ENCODE measurements around the gene CUL1.

CUL1 gene

DNA sequence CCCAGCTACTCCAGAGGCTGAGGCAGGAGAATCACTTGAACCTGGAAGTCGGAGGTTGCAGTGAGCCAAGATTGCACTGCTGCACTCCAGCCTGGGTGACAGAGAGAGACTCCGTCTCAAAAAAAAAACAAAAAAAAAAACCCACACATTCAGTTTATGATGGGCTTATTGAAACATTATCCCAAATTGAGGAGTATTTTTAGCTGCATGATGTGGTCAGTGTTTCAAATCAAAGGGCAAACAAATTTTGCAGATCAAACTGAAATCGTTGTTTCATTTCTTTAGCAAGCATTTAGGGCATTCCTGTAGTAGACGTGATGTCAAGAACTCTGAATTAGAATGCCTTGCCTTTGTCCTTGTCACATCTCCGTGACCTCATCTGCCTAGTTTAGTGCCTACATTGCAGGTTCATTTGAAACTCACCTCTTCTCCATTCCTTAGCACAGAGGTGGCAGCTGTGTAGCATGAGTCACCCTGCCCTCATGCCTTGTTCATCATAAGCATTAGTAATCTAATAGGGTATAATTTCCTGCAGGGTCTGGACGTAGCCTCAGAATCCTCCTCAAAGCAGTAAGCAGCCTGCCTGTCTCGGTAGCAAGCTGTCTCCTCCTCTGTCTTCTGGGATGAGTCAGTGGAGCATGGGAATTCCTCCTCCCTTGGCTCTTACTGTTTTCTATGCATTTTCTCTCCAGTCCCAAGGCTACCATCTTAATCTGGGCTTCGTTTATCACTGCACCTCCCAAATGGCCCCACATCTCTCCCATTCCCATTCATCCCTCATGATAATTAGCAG lies 73.8 kb downstream of the CUL1 start:
- DNase-seq, result no peak

DNA sequence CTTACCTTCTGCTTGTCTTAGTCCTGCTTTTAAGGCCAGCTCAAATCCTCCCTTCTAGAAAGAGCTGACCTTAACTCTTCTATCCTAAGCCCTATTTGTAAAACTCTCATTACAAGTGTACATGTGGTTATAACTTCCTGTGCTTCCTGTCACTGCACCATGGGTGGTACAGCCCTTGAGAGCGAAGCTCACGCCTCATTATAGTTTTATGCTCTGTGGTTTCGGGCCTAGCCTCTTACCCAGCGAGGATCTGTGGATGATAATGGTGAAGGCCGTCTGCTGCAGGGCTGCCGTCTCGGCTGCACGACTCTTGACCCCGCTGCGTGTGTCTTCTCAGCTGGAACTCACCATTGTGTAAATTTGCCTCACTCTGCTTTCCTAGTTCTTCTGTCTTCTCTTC lies 74.6 kb downstream of the CUL1 start:
- no peak for DNase-seq

DNA sequence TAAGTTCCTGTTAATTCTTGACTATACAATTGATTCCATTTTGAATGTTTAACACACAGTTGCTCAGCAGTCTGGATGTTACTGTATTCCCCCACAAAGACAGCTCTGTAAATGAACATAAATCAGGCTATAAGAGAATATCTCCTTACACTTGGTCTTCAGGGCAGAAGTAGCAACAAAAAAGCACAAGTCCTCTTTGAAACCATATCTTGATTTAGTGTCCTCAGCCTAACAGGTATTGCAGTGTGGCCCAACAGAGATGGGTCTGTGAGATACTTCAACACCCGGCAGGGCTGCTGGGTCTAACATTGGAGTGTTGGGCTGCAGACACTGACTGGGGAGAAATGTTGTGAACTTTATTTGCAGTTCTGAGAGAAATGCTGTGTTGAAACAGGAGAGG lies 75.8 kb downstream of the CUL1 start:
- no peak for DNase-seq

GRCh38 chr7:148782757-148783456 lies 84.2 kb downstream of the CUL1 start:
- DNase-seq, result no peak

GRCh38 chr7:148783801-148784527 lies 85.3 kb downstream of the CUL1 start:
- DNase-seq, result no peak

- no peak for DNase-seq
Observed at GRCh38 chr7:148787571-148788295, 89.0 kb downstream of the CUL1 start.

DNA sequence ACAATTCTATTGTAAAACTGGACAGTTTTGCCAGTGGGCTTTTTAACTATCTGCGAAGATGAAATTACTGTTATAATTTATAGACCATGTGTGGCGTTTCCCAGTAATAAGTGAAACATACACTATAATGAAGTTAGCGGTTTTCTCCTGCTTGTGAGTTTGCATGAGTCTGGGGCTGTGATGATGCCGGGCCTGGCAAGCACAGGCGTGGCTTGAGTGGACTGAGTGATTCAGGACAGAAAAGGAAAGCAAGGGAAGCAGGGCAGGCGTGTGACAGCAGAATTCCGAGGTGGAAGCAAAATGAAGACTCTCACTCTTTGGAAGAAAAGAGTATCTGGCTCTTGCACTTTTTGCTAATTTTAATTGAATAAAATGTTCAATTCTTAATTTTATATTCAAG lies 90.5 kb downstream of the CUL1 start:
- DNase-seq, result no peak

DNA sequence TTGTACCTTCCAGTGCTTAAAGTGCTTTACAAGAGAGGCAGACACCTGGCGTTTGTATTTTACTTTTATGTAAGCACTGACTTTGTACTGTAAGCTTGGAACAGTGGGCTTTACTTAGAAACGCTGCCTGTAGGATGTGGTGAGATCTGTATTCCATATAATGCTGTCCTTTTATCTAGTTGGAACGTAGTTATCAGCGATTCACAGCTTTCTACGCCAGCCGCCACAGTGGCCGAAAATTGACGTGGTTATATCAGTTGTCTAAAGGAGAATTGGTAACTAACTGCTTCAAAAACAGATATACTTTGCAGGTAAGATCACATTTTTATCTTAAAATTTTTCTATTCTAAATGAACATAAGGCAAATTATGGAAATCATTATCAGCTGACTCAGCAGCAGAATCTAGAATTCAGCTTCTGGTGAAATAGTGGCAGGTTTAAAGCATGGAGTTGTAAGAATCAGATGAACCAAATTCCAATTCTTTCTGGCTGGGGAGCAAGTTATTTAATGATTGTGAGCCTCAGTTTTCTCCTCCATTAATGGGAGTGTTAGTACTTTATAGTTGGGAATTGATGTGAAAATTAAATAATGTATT lies 91.5 kb downstream of the CUL1 start:
- DNase-seq, result no peak

DNA sequence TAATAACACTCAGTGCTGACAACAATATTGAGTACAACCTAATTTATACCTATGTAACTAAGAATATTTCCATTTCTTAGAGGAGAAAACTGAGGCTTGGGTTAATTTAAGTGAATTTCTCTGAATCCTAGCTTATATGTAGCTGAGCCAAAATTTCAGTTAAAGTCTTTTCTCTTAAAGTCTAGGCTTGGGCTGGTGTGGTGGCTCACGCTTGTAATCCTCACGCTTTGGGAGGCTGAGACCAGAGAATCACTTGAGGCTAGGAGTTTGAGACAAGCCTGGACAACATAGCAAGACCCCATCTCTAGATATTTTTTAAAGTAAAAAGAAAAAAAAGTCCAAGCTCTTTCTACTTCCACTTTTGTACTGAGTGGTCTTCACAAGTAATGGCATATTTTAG lies 92.1 kb downstream of the CUL1 start:
- no peak for DNase-seq

- peak in 1 of 2 donors; percentile 45 for DNase-seq
Observed at GRCh38 chr7:148791546-148791945, 92.8 kb downstream of the CUL1 start.

DNA sequence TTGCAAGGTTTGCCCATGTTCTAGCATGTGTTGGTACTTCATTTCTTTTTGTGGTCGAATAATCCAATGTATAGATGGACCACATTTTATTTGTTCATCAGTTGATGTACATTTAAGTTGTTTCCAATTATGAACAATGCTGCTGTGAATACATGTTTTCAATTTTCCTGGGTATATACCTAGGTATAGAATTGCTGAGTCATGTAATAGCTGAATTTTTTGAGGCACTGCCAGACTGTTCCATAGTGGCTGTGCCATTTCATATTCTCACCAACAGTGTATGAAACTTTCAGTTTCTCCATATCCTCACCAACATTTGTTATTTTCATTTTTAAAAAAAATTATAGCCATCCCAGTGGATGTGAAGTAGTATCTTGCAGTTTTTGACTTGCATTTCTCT lies 94.9 kb downstream of the CUL1 start:
- DNase-seq, result no peak

- no peak for DNase-seq
Observed at GRCh38 chr7:148794476-148794875, 95.8 kb downstream of the CUL1 start.

GRCh38 chr7:148796841-148797240 lies 98.1 kb downstream of the CUL1 start:
- no peak for DNase-seq

GRCh38 chr7:148799893-148800555 lies 101.3 kb downstream of the CUL1 start:
- DNase-seq, result no peak

GRCh38 chr7:148800677-148801076 lies 102.0 kb downstream of the CUL1 start:
- no peak for DNase-seq

DNA sequence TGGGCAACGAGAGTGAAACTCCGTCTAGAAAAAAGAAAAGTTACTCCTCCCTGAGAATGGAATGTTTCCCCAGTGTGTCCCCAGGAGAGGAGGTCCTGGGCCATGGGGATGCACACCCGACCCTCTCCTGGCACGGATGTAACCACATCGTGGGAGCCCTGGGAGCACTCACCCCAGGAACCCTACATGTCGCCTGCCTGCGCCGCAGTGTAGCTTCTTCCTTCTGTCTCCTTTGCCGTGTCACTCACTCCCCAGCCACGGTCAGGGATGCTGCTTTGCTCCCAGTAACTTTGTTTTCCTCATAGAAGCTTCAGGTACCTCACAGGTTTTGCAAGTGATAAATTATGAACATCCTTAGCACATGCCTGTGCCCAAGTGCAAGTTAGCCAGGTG lies 103.4 kb downstream of the CUL1 start:
- DNase-seq, result no peak

DNA sequence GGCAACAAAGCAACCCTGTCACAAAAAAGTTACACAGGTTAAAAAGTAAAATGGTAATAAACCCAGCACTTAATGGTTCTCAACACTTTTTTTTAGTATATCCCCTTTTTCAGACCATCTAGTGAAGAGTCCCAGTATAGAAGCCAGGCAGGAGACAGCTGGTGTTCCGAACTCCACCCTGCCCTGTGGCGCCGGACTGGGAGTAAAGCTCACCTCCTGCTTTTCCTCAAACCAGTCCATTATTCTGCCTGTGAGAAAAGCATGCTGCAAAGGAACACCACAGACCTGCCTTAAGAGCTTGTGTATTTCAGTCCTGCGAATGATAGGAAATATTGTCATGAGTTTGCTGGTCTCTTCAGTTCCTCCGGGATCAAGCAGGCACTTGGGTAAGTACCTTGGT lies 104.4 kb downstream of the CUL1 start:
- no peak for DNase-seq

DNA sequence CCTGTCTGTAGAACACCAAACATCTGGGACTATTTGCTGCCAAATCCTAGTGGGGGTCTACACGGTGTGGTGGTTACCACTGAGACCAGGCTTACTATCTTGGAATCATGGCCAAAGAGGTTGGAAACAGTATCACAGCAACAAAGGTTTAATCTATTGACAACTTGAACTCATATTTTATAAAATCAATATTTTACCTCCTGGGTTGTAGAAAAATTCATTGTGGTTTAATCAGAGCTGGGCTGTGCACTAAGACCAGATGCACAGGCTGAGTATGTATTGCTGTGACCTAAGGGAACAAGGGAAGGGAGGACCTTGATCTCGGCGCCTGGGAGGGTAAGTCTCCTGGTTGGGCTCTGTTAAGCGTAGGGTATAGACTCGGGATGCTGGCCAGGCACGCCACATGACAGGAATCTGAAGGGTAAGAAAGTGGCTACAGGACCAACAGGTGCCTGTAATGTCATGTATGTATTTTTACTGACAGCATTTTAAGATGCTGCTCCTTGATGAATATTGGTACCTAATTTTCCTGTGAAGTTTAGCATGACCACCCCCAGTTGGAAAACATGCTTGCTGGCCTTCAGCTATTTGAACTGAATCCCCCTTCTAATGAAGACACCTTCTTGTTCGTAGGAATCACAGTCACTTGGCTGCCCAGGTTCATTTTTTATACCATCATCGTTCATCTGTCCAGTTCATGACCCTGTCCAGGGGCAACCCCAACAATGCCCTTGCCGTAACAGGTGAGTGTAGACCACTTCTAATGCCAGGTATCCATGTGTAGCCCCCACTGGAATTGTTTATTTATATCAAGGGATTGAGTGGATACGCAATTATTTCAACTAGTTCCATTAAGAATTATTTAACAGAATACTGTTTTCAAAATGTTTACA lies 105.9 kb downstream of the CUL1 start:
- no peak for DNase-seq

DNA sequence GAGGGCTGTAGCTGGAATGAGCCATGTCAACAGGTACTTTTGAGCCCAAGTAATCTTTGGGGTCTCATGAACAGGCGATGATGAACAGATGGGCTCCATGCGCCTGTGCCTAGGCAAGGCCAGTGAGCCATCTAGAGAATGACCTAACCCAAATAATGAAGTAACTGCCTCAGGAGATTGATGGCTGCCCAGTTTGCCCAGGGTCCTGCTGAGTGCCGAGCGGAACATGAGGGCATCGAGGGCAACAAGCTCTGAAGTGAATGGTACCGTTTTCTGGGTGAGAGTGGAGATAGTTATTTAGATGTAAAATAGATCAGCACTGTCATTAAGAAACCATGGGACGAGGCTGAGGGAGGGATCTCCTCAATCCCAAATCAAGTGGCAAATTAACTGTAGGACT lies 107.5 kb downstream of the CUL1 start:
- DNase-seq, result no peak

GRCh38 chr7:148807436-148807835 lies 108.7 kb downstream of the CUL1 start:
- DNase-seq, result no peak

DNA sequence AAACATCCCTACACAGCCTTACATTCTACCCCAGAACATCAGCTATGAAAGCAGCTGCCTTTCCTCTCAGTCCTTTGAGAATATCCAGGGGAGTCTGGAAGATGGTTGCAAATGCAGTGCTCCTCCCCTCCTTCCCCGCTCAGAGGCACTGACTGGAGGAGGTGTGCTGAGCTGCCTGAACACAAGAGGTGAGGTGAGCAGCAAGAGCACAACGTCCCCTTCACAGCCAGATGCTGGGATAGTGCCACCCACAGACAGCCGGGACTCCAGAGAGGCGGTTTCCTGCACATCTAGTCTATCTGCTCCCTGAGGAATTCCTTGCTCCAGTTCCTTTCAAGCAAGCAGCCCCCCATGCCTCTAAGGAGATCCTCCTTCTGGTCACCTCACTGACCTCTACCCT lies 111.2 kb downstream of the CUL1 start:
- DNase-seq, result no peak
